Neutrophil (primary cell): ENCODE measurements around the gene OXLD1.

Experiments
- H3K27ac ChIP-seq: fragments of 200-600 bp; sonication (generic); 2 replicates; pipeline ENCODE4 v1.5.1; 2016; ENCODE audit warnings: mild to moderate bottlenecking, moderate library complexity
- H3K27me3 ChIP-seq: fragments of 200-600 bp; sonication (generic); 2 replicates; pipeline ENCODE4 v1.6.0; 2016; ENCODE audit warnings: mild to moderate bottlenecking
- H3K36me3 ChIP-seq: fragments of 200-600 bp; sonication (generic); 2 replicates; pipeline ENCODE4 v1.5.1; 2017
- H3K4me1 ChIP-seq, 2 experiments: fragments of 200-600 bp in 1 of 2; sonication (generic) in 1 of 2; 1 replicate in 1 of 2; 2 replicates in 1 of 2; pipeline versions ENCODE4 v1.5.1 to v1.6.1; 2013 to 2016; ENCODE audit warnings: low read depth in 1 of 2, low read length in 1 of 2, mild to moderate bottlenecking in 1 of 2, moderate library complexity in 1 of 2; ENCODE audit not compliant: control insufficient read depth in 1 of 2, insufficient read depth in 1 of 2
- H3K4me3 ChIP-seq, 2 experiments: fragments of 200-600 bp in 1 of 2; sonication (generic) in 1 of 2; 1 replicate in 1 of 2; 2 replicates in 1 of 2; pipeline ENCODE4 v1.5.1; 2013 to 2016; ENCODE audit warnings: low read depth in 1 of 2, low read length in 1 of 2, mild to moderate bottlenecking in 1 of 2, moderate library complexity in 1 of 2
- H3K9me3 ChIP-seq: fragments of 200-600 bp; sonication (generic); 2 replicates; pipeline ENCODE4 v1.5.1; 2016
- CTCF ChIP-seq: fragments of 200-600 bp; sonication (generic); IDR thresholded peaks from 2 replicates; pipeline ENCODE4 v1.5.1; 2016; ENCODE audit warnings: antibody characterized with exemption

The OXLD1 gene

GRCh38 chr17:81713004-81713555, 46.7 kb upstream of the OXLD1 start:
- Histone ChIP-seq H3K27me3 (no peaks in the 10 kb centered on the region), H3K9me3 (no peaks in the 10 kb centered on the region), H3K36me3 (peaks cover 3% of the 10 kb centered on the region), H3K4me1 (peaks cover 39 to 42% of the 10 kb centered on the region in 2 experiments), H3K27ac (no peak overlapping the region), H3K4me3 (peak overlapping the region; percentile 67 to 71)
- no peak for TF ChIP-seq CTCF

- H3K27ac ChIP-seq: no peak overlapping the region
- H3K9me3 ChIP-seq: no peaks in the 10 kb centered on the region
- H3K4me1 ChIP-seq: peaks cover 39 to 42% of the 10 kb centered on the region in 2 experiments
These were observed 46.1 kb upstream of the OXLD1 start for GRCh38 chr17:81712468-81713003.

GRCh38 chr17:81711814-81712467, 45.5 kb upstream of the OXLD1 start, which contains the start of gene SLC25A10:
TSS of gene SLC25A10 (plus strand) at chr17:81712284. CDS start at chr17:81712427, 143 bp downstream.
- Histone ChIP-seq H3K36me3 (no peaks in the 10 kb centered on the region), H3K9me3 (no peaks in the 10 kb centered on the region), H3K27ac (peak within 1 kb of the TSS; percentile 61), H3K27me3 (no peaks in the 10 kb centered on the region), H3K4me1 (peaks cover 39 to 42% of the 10 kb centered on the region in 2 experiments), H3K4me3 (peak within 1 kb of the TSS; percentile 67 to 71)
- TF ChIP-seq CTCF: peak; percentile 59

More at GRCh38 chr17:81712468-81713003, 46.1 kb upstream of the OXLD1 start:
- Histone ChIP-seq H3K4me3 (peak overlapping the region; percentile 67 to 71), H3K36me3 (no peaks in the 10 kb centered on the region), H3K27me3 (no peaks in the 10 kb centered on the region)
- no peak for TF ChIP-seq CTCF

DNA sequence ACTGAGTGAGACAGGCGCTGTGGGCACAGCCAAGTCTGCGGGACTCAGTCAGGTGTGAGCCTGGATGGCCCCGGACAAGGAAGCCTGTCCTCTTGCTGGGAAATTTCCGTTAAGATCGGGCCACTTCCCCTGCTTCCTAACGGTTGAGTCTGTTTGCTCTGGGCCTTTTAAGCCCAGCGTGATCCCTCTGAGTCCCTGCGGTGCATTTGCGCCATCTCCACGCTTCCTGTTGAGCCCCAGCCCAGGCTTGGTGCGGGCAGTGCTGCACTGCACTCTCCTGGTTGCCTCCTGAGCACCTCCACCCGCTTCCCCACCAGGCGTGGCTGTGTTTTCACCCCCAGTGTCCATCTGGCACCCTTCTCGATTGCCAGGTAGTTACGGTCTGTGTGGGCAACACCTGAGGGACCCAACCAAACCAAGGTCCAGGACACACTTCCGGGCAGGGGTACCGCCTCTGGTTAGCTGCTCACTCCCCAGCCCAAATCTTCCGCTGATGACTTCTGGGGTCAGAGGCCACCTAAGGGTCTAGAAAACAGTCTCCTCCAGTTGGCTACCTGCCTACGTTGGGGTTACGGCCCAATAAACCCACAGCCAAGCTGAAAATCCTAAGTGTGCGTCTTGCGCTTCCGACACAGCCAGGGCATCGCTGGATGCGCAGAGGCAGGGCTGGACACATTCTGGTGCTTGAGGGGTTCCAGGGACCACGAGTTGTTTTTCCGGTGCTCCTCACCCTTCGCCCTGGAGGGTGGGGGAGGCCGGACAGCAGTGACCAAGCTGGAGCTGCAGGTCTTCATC, 44.3 kb upstream of the OXLD1 start:
- Histone ChIP-seq H3K4me1 (peaks cover 39 to 42% of the 10 kb centered on the region in 2 experiments), H3K27me3 (no peaks in the 10 kb centered on the region), H3K9me3 (no peaks in the 10 kb centered on the region), H3K36me3 (no peaks in the 10 kb centered on the region), H3K4me3 (peak overlapping the region; percentile 67 to 71), H3K27ac (peak overlapping the region; percentile 61)
- no peak for TF ChIP-seq CTCF

- Histone ChIP-seq H3K27ac (no peak overlapping the region), H3K4me3 (no peak overlapping the region), H3K4me1 (peaks cover 44 to 50% of the 10 kb centered on the region in 2 experiments), H3K9me3 (no peaks in the 10 kb centered on the region), H3K27me3 (no peaks in the 10 kb centered on the region), H3K36me3 (no peaks in the 10 kb centered on the region)
- no peak for TF ChIP-seq CTCF
These were observed 42.4 kb upstream of the OXLD1 start for GRCh38 chr17:81708739-81709185.
